Measurements from ENCODE around the gene SLCO3A1.

SLCO3A1 gene

DNA sequence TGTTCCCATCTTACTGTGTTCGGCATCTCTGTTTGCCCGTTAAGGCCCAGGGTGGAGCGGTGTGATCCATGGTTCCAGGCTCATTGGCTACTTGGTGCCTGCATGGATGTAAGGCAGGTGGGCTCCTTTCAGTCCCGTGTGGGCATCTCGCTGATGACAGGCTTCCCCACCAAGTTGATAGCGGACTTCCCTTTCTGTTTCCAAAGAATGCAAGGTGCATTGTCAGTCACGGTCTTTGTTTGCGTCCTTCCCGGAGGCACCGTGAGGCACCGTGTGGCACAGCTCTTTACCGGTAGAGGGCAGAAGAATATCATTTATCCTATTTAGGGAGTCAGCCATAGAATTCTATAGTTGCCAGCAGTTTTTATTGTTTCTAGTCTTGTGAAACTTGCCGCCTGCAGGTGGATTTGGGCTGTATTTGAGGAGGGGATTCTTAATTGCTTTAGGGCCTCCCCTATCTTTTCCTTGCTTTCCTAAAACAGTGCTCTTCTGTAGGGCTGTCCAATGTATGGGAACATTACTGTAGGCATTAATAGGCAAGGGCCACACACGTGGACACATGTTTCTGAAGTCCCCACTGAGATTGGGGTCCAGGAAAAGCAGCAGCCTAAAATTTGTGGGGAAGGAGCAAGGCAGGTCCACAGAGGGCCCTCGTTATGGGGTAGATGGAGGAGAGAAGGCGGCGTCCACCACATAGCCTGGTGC is 244.1 kb downstream of the SLCO3A1 start:
- H3K27ac ChIP-seq (replicated peaks) = no peak overlapping the region
- no peak overlapping the region for H3K4me3 ChIP-seq (replicated peaks; ENCODE audit: insufficient read depth, low read length)
- TF ChIP-seq, protein P1, sequence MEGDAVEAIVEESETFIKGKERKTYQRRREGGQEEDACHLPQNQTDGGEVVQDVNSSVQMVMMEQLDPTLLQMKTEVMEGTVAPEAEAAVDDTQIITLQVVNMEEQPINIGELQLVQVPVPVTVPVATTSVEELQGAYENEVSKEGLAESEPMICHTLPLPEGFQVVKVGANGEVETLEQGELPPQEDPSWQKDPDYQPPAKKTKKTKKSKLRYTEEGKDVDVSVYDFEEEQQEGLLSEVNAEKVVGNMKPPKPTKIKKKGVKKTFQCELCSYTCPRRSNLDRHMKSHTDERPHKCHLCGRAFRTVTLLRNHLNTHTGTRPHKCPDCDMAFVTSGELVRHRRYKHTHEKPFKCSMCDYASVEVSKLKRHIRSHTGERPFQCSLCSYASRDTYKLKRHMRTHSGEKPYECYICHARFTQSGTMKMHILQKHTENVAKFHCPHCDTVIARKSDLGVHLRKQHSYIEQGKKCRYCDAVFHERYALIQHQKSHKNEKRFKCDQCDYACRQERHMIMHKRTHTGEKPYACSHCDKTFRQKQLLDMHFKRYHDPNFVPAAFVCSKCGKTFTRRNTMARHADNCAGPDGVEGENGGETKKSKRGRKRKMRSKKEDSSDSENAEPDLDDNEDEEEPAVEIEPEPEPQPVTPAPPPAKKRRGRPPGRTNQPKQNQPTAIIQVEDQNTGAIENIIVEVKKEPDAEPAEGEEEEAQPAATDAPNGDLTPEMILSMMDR (IDR thresholded peaks at IDR 0.05; ENCODE audit: insufficient read depth, low read length) = peak; percentile 72
- no peak for TF ChIP-seq REST (IDR thresholded peaks at IDR 0.05; ENCODE audit: insufficient replicate concordance, low read depth)
- no peak for TF ChIP-seq GABPA (IDR thresholded peaks at IDR 0.05; ENCODE audit: low read depth)
- TF ChIP-seq POLR2AphosphoS5 (IDR thresholded peaks at IDR 0.05; ENCODE audit: low read depth) = no peak
- no peak for TF ChIP-seq SPI1 (IDR thresholded peaks at IDR 0.05; ENCODE audit: borderline replicate concordance, low read depth)
- DNase-seq (ENCODE audit: low read depth in 1 of 2, low spot score in 1 of 2) = peak; percentile 20 to 45
- H3K27me3 ChIP-seq (ENCODE audit: insufficient read depth, poor library complexity, severe bottlenecking) = no peaks in the 10 kb centered on the region

- H3K27me3 ChIP-seq (ENCODE audit: insufficient read depth, poor library complexity, severe bottlenecking) = no peaks in the 10 kb centered on the region
- no peak overlapping the region for H3K4me3 ChIP-seq (replicated peaks; ENCODE audit: insufficient read depth, low read length)
- H3K27ac ChIP-seq (replicated peaks) = no peak overlapping the region
- DNase-seq (ENCODE audit: low read depth in 1 of 2, low spot score in 1 of 2) = no peak
- TF ChIP-seq SPI1 (IDR thresholded peaks at IDR 0.05; ENCODE audit: borderline replicate concordance, low read depth) (no peak), POLR2AphosphoS5 (IDR thresholded peaks at IDR 0.05; ENCODE audit: low read depth) (no peak), REST (IDR thresholded peaks at IDR 0.05; ENCODE audit: insufficient replicate concordance, low read depth) (no peak), GABPA (IDR thresholded peaks at IDR 0.05; ENCODE audit: low read depth) (no peak)
- TF ChIP-seq, protein P1 (IDR thresholded peaks at IDR 0.05; ENCODE audit: insufficient read depth, low read length) = no peak
Observed at GRCh38 chr15:92098869-92099268, 245.4 kb downstream of the SLCO3A1 start.

DNA sequence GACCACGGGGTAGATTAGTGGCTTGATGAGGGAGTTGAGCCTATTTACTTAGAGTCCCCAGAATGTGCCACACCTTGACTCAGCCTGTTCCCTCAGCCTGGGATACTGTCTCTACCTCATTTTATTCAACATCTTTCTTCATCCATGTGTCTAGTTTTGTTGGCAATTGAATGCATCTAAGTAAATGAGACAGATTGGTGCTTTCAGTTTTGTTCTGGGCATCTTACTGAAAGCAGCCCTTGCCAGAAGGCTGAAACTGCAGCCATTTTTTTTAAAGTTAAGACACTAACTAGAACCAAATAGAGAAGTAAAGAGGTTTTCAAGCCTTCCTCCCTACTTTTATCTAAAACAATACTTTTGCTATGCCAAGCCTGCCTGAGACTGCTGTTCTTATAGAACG is 246.8 kb downstream of the SLCO3A1 start:
- H3K27ac ChIP-seq (replicated peaks) = no peak overlapping the region
- TF ChIP-seq SPI1 (IDR thresholded peaks at IDR 0.05; ENCODE audit: borderline replicate concordance, low read depth) = no peak
- TF ChIP-seq REST (IDR thresholded peaks at IDR 0.05; ENCODE audit: insufficient replicate concordance, low read depth) = no peak
- TF ChIP-seq, protein P1 (IDR thresholded peaks at IDR 0.05; ENCODE audit: insufficient read depth, low read length) = no peak
- TF ChIP-seq GABPA (IDR thresholded peaks at IDR 0.05; ENCODE audit: low read depth) = no peak
- no peak for TF ChIP-seq POLR2AphosphoS5 (IDR thresholded peaks at IDR 0.05; ENCODE audit: low read depth)
- DNase-seq (ENCODE audit: low read depth in 1 of 2, low spot score in 1 of 2) = no peak
- no peak overlapping the region for H3K4me3 ChIP-seq (replicated peaks; ENCODE audit: insufficient read depth, low read length)
- H3K27me3 ChIP-seq (ENCODE audit: insufficient read depth, poor library complexity, severe bottlenecking) = no peaks in the 10 kb centered on the region

All from HL-60 (cell line).